Fibroblast of villous mesenchyme (primary cell): ENCODE results near the gene GASK1B. TPM values are rescaled to one million over a fixed set of nuclear protein-coding genes. Genes with fewer than 3 reads are reported as not detected.

Experiments
- DNase-seq: peaks from one replicate; pipeline ENCODE4 v3.0.0-alpha.2; 2010; ENCODE audit warnings: low read depth
- H3K4me3 ChIP-seq: 2 replicates; pipeline ENCODE4 v1.5.1; 2011; ENCODE audit warnings: low read depth, mild to moderate bottlenecking, low read length
- total RNA-seq: library from RNA; depleted of rRNA; stranded (reverse); fragments of >200 nt; gene quantifications from 2 replicates; pipeline ENCODE4 v1.2.3, GENCODE V29; 2012
- TF ChIP-seq, protein P1 (sequence below): IDR thresholded peaks from 2 replicates; pipeline ENCODE4 v1.5.1; 2012; ENCODE audit warnings: low read depth, mild to moderate bottlenecking, low read length; ENCODE audit not compliant: insufficient read depth

The GASK1B gene
- total RNA-seq, 1 donor: 73.8 TPM

DNA sequence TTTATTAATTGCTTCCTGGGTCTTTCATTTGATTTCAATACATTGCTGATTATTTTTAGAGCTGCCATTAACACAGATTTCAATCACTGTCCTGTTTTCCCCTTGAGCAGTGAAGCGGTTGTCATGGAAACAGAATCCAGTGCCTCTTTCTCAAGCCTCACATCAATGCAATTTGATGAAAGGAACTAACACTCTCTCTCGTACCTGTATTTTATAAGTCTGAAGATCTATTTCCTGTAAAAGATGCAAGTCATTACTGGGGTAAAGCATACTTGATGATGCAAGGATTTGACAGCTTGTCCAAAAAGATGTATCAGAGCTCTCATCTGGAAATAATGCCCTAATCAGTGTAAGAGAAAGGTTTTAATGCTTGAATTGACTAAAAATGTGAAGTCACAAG is 17.9 kb upstream of the GASK1B start:
- TF ChIP-seq, protein P1, sequence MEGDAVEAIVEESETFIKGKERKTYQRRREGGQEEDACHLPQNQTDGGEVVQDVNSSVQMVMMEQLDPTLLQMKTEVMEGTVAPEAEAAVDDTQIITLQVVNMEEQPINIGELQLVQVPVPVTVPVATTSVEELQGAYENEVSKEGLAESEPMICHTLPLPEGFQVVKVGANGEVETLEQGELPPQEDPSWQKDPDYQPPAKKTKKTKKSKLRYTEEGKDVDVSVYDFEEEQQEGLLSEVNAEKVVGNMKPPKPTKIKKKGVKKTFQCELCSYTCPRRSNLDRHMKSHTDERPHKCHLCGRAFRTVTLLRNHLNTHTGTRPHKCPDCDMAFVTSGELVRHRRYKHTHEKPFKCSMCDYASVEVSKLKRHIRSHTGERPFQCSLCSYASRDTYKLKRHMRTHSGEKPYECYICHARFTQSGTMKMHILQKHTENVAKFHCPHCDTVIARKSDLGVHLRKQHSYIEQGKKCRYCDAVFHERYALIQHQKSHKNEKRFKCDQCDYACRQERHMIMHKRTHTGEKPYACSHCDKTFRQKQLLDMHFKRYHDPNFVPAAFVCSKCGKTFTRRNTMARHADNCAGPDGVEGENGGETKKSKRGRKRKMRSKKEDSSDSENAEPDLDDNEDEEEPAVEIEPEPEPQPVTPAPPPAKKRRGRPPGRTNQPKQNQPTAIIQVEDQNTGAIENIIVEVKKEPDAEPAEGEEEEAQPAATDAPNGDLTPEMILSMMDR: no peak
- no peak overlapping the region for H3K4me3 ChIP-seq
- DNase-seq: no peak

DNA sequence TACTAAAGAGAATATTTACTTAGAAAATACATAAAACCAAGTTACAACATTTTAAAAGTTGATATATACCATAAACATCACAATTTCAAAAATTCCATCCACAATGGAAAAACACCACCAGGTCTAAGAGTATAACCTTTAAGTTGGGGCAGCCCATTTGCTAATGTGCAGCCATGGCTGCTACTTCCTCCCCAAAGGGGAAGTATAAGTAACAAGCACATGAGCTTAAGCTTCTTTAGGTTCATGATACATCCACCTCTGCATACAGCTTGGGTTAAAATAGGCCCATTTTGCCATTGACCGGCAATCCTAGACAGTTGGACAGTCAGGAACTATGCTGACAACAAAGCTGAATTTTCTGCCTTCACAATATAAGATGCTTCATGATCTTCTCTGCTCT is 16.6 kb upstream of the GASK1B start:
- TF ChIP-seq, protein P1: no peak
- no peak overlapping the region for H3K4me3 ChIP-seq
- DNase-seq: no peak

DNA sequence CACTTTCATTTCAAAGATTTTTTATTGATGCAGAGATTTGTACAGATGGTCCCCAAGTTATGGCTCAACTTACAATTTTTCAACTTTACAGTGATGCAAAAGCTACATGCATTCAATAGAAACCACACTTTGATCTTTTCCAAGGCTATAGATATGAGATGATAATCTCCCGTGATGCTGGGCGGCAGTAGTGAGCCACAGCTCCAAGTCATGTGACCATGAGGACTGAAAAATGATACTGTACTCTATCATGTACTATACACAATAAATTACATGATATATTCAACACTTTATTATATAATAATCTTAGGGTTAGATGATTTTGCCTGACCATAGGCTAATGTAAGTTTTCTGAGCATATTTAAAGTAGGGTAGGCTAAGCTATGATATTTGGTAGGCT is 14.0 kb upstream of the GASK1B start:
- no peak overlapping the region for H3K4me3 ChIP-seq
- TF ChIP-seq, protein P1: no peak
- DNase-seq: no peak

DNA sequence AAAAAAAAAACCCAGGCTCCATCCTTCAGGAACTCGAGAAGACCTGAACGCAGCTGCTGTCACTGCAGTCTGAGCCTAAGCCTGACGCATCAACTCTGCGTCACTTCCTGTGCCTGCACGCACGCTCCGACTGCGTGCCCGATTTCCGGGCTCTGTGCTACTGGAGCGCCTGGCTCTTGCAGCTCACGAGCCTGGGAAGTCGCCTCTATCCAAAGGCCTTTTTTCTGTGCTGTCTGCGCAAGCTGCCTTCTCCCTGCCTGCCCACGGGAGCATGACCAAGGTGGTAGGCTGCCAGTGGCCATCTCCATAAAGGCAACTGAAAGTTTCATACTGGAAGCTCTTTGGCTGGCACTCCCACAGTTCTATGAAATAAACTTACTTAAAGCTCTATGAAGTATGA is 9.9 kb upstream of the GASK1B start:
- peak; percentile 40 for DNase-seq
- TF ChIP-seq, protein P1: no peak
- H3K4me3 ChIP-seq: peak overlapping the region; percentile 5

DNA sequence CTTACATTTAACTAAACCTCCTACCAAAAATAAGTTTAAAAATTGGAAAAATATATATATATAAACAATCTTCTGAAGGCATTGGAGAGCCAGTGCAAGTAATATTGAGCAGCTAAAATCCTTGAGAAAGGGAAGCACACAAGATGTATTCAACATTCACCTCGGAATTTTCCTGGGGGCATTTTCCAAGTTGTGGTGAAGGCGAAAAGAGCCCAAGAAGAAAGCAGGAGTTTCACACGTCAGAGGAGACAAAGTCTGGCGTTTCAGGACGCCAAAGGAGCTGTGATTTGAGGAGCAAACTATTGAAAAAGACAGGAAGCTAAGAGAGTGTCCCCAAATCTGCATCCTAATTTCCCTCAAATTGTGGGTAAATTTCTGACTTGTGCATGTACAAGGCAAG is 9.1 kb upstream of the GASK1B start:
- DNase-seq: no peak
- TF ChIP-seq, protein P1: no peak
- no peak overlapping the region for H3K4me3 ChIP-seq

DNA sequence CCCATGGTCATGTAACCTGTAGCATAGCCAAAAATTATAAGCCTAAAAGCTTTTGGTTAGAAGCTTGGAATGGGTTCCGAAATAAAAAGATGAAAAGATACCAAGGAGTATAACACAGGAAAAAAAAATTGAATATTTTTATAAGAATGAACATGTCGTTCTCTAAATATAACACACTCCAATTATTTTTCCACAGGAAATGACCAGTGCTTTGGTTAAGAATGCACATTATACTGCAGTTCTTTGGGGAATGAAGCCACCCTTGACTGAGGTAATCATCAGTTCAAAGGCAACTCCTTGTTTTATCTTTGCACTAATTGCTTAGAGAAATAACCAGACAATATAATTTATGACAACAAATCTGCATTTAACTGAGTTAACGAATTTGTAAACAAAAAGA is 6.6 kb upstream of the GASK1B start:
- no peak for DNase-seq
- no peak overlapping the region for H3K4me3 ChIP-seq
- TF ChIP-seq, protein P1: no peak

DNA sequence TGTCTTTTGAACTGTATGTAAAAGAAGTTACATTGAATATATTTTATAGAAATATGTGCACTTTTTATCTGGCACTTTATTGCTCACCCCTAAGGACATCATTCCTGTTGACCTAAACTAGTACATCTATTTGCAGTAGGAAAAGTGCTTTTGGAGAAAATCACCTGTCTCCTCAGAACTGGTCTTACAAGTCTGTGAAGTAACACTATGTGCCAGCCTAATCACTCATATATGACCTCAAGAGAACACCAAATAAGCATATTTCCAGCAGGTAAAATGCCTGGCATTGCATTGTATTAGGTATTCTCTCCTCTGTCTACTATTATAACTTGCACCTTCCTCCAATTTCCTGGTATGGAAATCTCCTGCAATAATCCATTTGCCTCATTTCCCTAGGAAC is 4.0 kb upstream of the GASK1B start:
- no peak overlapping the region for H3K4me3 ChIP-seq
- no peak for DNase-seq
- TF ChIP-seq, protein P1: no peak
